Measurements from ENCODE around the gene BCS1L. TPM values are rescaled to one million over a fixed set of nuclear protein-coding genes. Genes with fewer than 3 reads are reported as not detected.

BCS1L gene
- total RNA-seq, result 10 to 100 TPM; 16.8 to 21.2 TPM

- peaks cover 0 to 31% of the 10 kb centered on the region in 2 donors for H3K4me1 ChIP-seq
- H3K27me3 ChIP-seq, result no peaks in the 10 kb centered on the region
- DNase-seq (ENCODE audit: low spot score), result peak; percentile 92
- peak within 1 kb of the TSS; percentile 65 to 68 for H3K27ac ChIP-seq
- H3K4me3 ChIP-seq, result peak within 1 kb of the TSS; percentile 68 to 70
- peaks cover 45% of the 10 kb centered on the region for H3K36me3 ChIP-seq
- TF ChIP-seq CTCF (IDR thresholded peaks at IDR 0.05), result no peak
- no peaks in the 10 kb centered on the region for H3K9me3 ChIP-seq
These were observed at the start of gene BCS1L, which contains the start of gene ZNF142 for GRCh38 chr2:218659258-218659987. BCS1L (plus strand) TSS chr2:218659683; CDS start chr2:218660988, 1,305 bp downstream. ZNF142 (minus strand) TSS chr2:218659623; CDS start chr2:218656429, 3,194 bp downstream.

- no peaks in the 10 kb centered on the region for H3K4me1 ChIP-seq
- no peak for DNase-seq (ENCODE audit: low spot score)
- no peaks in the 10 kb centered on the region for H3K27me3 ChIP-seq
- no peak for TF ChIP-seq CTCF (IDR thresholded peaks at IDR 0.05)
- H3K27ac ChIP-seq, result no peak overlapping the region
- no peaks in the 10 kb centered on the region for H3K9me3 ChIP-seq
- H3K4me3 ChIP-seq, result no peak overlapping the region
- H3K36me3 ChIP-seq, result no peaks in the 10 kb centered on the region
These were observed 43.6 kb upstream of the BCS1L start for GRCh38 chr2:218615868-218616315.

- TF ChIP-seq CTCF (IDR thresholded peaks at IDR 0.05), result no peak
- Histone ChIP-seq H3K27ac (no peak overlapping the region), H3K27me3 (no peaks in the 10 kb centered on the region), H3K36me3 (no peaks in the 10 kb centered on the region), H3K9me3 (no peaks in the 10 kb centered on the region), H3K4me3 (no peak overlapping the region), H3K4me1 (no peaks in the 10 kb centered on the region)
- no peak for DNase-seq (ENCODE audit: low spot score)
These were observed 41.2 kb upstream of the BCS1L start for GRCh38 chr2:218618102-218618860.

GRCh38 chr2:218621007-218621406 lies 38.5 kb upstream of the BCS1L start:
- Histone ChIP-seq H3K27me3 (no peaks in the 10 kb centered on the region), H3K4me3 (no peak overlapping the region), H3K36me3 (no peaks in the 10 kb centered on the region), H3K27ac (no peak overlapping the region), H3K4me1 (no peaks in the 10 kb centered on the region), H3K9me3 (no peaks in the 10 kb centered on the region)
- no peak for TF ChIP-seq CTCF (IDR thresholded peaks at IDR 0.05)
- DNase-seq (ENCODE audit: low spot score), result no peak

GRCh38 chr2:218622606-218623365 lies 36.7 kb upstream of the BCS1L start:
- H3K27ac ChIP-seq, result no peak overlapping the region
- no peak overlapping the region for H3K4me3 ChIP-seq
- no peaks in the 10 kb centered on the region for H3K4me1 ChIP-seq
- no peaks in the 10 kb centered on the region for H3K36me3 ChIP-seq
- H3K27me3 ChIP-seq, result no peaks in the 10 kb centered on the region
- TF ChIP-seq CTCF (IDR thresholded peaks at IDR 0.05), result no peak
- DNase-seq (ENCODE audit: low spot score), result no peak
- H3K9me3 ChIP-seq, result no peaks in the 10 kb centered on the region

All from right atrium auricular region (tissue), 2 donors.